Measurements from ENCODE around the gene TSC22D1. TPM values are rescaled to one million over a fixed set of nuclear protein-coding genes. Genes with fewer than 3 reads are reported as not detected.

The TSC22D1 gene
- total RNA-seq, 1 experiment from 2014 or later = 72.5 TPM

GRCh38 chr13:44389876-44390275, 186.3 kb downstream of the TSC22D1 start (continued):
- TF ChIP-seq MLX (CRISPR knock-in tag; IDR thresholded peaks at IDR 0.05) (no peak), ZNF423 (CRISPR knock-in tag; IDR thresholded peaks at IDR 0.05) (no peak), CREB1 (CRISPR knock-in tag; IDR thresholded peaks at IDR 0.05) (no peak), KAT7 (CRISPR knock-in tag; IDR thresholded peaks at IDR 0.05; ENCODE audit: borderline replicate concordance) (no peak), ZNF416 (CRISPR knock-in tag; IDR thresholded peaks at IDR 0.05) (no peak), ZSCAN18 (CRISPR knock-in tag; IDR thresholded peaks at IDR 0.05) (no peak), ZNF512 (CRISPR knock-in tag; IDR thresholded peaks at IDR 0.05; ENCODE audit: borderline replicate concordance) (no peak), IRF1 (CRISPR knock-in tag; IDR thresholded peaks at IDR 0.05) (no peak), JUN (CRISPR knock-in tag; IDR thresholded peaks at IDR 0.05) (no peak), USF2 (CRISPR knock-in tag; IDR thresholded peaks at IDR 0.05) (no peak), SMAD3 (CRISPR knock-in tag; IDR thresholded peaks at IDR 0.05; ENCODE audit: borderline replicate concordance) (no peak), TEAD4 (CRISPR knock-in tag; IDR thresholded peaks at IDR 0.05) (no peak), NFYB (CRISPR knock-in tag; conservative IDR thresholded peaks at IDR 0.05; ENCODE audit: low read depth) (no peak), STAT6 (CRISPR knock-in tag; conservative IDR thresholded peaks at IDR 0.05; ENCODE audit: low read depth) (no peak)

- ChIA-PET POLR2A (interaction anchor here (0.8 kb wide), 1 partner anchor 27 kb away, joined by 3 read pairs; no protein-coding TSS in a partner anchor), CTCF (no interaction called here)
- H3K4me3 Mint-ChIP-seq = no peak overlapping the region
- H3K27me3 Mint-ChIP-seq (ENCODE audit: low read depth) = no peaks in the 10 kb centered on the region
- no peak overlapping the region for H3K27ac Mint-ChIP-seq
- DNase-seq (ENCODE audit: low spot score) (no peak), ATAC-seq (no peak)
- no peaks in the 10 kb centered on the region for H3K9me3 Mint-ChIP-seq
- no peaks in the 10 kb centered on the region for H3K36me3 Mint-ChIP-seq
- H3K4me1 Mint-ChIP-seq = peaks cover 31% of the 10 kb centered on the region
- TF ChIP-seq E2F1 (CRISPR knock-in tag; IDR thresholded peaks at IDR 0.05) (no peak), CTCF (IDR thresholded peaks at IDR 0.05) (no peak), ARID4B (CRISPR knock-in tag; IDR thresholded peaks at IDR 0.05; ENCODE audit: borderline replicate concordance) (no peak), OVOL2 (CRISPR knock-in tag; IDR thresholded peaks at IDR 0.05; ENCODE audit: borderline replicate concordance) (no peak)
Observed at GRCh38 chr13:44389060-44389666, 187.0 kb downstream of the TSC22D1 start.

Measured in WTC11 (cell line).